Adrenal gland (tissue), 5 donors: ENCODE measurements around the gene ELP5.

ENCODE experiments used
- CTCF ChIP-seq, 6 experiments: fragments of 450-650 bp in 4 of 6; fragments of 200-600 bp in 2 of 6; sonication (generic) in 1 of 6; IDR thresholded peaks; 1 replicate in 5 of 6; 2 replicates in 1 of 6; pipeline versions ENCODE4 v1.5.1 to v1.8.0; 2016 to 2021; ENCODE audit warnings: antibody characterized with exemption in 6 of 6, mild to moderate bottlenecking in 2 of 6, moderate library complexity in 1 of 6
- POLR2A ChIP-seq, 2 donors: fragments of 450-650 bp; IDR thresholded peaks; one replicate each; pipeline ENCODE4 v1.6.1; 2017; ENCODE audit warnings: antibody characterized with exemption in 2 of 2, mild to moderate bottlenecking in 2 of 2, moderate library complexity in 1 of 2
- donor health status: DM: no; HTN: no; CAD: no.

GRCh38 chr17:7237266-7237760, 14.7 kb upstream of the ELP5 start:
- no peak for TF ChIP-seq CTCF (IDR thresholded peaks at IDR 0.05)
- TF ChIP-seq POLR2A (IDR thresholded peaks at IDR 0.05): no peak
